ENCODE data around the gene PACC1. TPM values are rescaled to one million over a fixed set of nuclear protein-coding genes. Genes with fewer than 3 reads are reported as not detected.
A peak's percentile ranks its signal among the peaks of the same experiment; 100 is the strongest.

The PACC1 gene
- total RNA-seq, 2 experiments from 2014 or later: 1.8 to 2.1 TPM

DNA sequence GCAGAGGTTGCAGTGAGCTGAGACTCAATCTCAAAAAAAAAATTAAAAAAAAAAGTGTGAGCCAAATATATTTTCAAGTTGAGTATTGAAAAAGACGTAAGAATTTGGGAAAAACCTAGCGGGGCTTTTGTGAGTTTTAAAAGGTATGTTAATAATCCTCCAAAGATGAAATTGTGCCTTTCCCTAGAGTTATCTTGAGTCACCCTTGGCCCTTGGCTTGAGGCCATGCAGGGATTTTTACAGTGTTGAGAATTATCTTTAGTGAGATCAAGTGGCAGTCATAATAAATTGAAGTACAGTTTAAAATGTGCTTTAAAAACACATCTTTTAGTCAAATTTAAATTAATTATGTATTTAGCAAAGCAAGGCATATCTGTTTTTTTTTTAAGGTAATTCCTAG lies 96.8 kb downstream of the PACC1 start:
- intact Hi-C loops (cut with DNase I, micrococcal nuclease): no loop called here
- TF ChIP-seq, protein P1, sequence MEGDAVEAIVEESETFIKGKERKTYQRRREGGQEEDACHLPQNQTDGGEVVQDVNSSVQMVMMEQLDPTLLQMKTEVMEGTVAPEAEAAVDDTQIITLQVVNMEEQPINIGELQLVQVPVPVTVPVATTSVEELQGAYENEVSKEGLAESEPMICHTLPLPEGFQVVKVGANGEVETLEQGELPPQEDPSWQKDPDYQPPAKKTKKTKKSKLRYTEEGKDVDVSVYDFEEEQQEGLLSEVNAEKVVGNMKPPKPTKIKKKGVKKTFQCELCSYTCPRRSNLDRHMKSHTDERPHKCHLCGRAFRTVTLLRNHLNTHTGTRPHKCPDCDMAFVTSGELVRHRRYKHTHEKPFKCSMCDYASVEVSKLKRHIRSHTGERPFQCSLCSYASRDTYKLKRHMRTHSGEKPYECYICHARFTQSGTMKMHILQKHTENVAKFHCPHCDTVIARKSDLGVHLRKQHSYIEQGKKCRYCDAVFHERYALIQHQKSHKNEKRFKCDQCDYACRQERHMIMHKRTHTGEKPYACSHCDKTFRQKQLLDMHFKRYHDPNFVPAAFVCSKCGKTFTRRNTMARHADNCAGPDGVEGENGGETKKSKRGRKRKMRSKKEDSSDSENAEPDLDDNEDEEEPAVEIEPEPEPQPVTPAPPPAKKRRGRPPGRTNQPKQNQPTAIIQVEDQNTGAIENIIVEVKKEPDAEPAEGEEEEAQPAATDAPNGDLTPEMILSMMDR (IDR thresholded peaks at IDR 0.05): no peak
- H3K27me3 ChIP-seq (ENCODE audit: control insufficient read depth in 1 of 2, insufficient read depth in 2 of 2, low read length in 2 of 2): no peaks in the 10 kb centered on the region
- no peak overlapping the region for H3K27ac ChIP-seq (ENCODE audit: low read depth in 1 of 2, low read length in 2 of 2)
- ChIA-PET CTCF (no interaction called here), POLR2A (no interaction called here)
- H3K4me3 Mint-ChIP-seq: no peak overlapping the region
- no peak overlapping the region for H3K4me3 ChIP-seq (ENCODE audit: low read length)
- H3K27ac Mint-ChIP-seq: no peak overlapping the region
- H3K4me1 ChIP-seq (ENCODE audit: insufficient read depth, low read length): peaks cover 19% of the 10 kb centered on the region
- H3K36me3 ChIP-seq (ENCODE audit: insufficient read depth, low read length): no peaks in the 10 kb centered on the region
- H3K27me3 Mint-ChIP-seq: no peaks in the 10 kb centered on the region
- peaks cover 58% of the 10 kb centered on the region for H3K4me1 Mint-ChIP-seq (ENCODE audit: low read depth)
- H3K9me3 ChIP-seq (ENCODE audit: control insufficient read depth in 1 of 2, insufficient read depth in 1 of 2, low read length in 2 of 2): no peaks in the 10 kb centered on the region
- H3K36me3 Mint-ChIP-seq (ENCODE audit: low read depth): peaks cover 28% of the 10 kb centered on the region
- ATAC-seq (ENCODE audit: poor library complexity): no peak
- DNase-seq: no peak
- peaks cover under 1% of the 10 kb centered on the region for H3K9me3 Mint-ChIP-seq

DNA sequence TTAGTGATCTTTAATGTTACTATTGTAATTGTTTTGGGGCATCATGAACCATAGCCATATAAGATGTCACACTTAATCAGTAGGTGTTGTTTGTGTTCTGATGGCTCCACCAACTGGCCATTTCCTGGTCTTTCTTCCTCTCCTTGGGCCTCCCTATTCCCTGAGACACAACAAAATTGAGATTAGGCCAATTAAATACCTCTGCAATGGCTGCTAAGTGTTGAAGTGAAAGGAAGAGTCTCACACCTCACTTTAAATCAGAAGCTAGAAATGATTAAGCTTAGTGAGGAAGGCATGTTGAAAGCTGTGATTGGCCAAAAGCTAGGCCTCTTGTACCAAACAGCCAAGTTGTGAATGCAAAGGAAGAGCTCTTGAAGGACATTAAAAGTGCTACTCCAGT lies 98.8 kb downstream of the PACC1 start:
- Mint-ChIP-seq H3K4me1 (ENCODE audit: low read depth) (peaks cover 57% of the 10 kb centered on the region), H3K9me3 (peaks cover 2% of the 10 kb centered on the region), H3K36me3 (ENCODE audit: low read depth) (peaks cover 40% of the 10 kb centered on the region), H3K4me3 (no peak overlapping the region), H3K27me3 (no peaks in the 10 kb centered on the region), H3K27ac (peak overlapping the region; percentile 7)
- DNase-seq: peak in 4 of 14 experiments; percentile 15 to 47 (median 27)
- TF ChIP-seq, protein P1 (IDR thresholded peaks at IDR 0.05): peak; percentile 15
- ChIA-PET CTCF (no interaction called here), POLR2A (interaction anchor here (0.6 kb wide), 1 partner anchor 50 kb away, joined by 3 read pairs; no protein-coding TSS in a partner anchor)
- no peak for ATAC-seq (ENCODE audit: poor library complexity)
- intact Hi-C loops (cut with DNase I, micrococcal nuclease): no loop called here
- H3K9me3 ChIP-seq (ENCODE audit: control insufficient read depth in 1 of 2, insufficient read depth in 1 of 2, low read length in 2 of 2): no peaks in the 10 kb centered on the region
- no peaks in the 10 kb centered on the region for H3K27me3 ChIP-seq (ENCODE audit: control insufficient read depth in 1 of 2, insufficient read depth in 2 of 2, low read length in 2 of 2)
- H3K4me3 ChIP-seq (ENCODE audit: low read length): no peak overlapping the region
- no peaks in the 10 kb centered on the region for H3K36me3 ChIP-seq (ENCODE audit: insufficient read depth, low read length)
- no peak overlapping the region for H3K27ac ChIP-seq (ENCODE audit: low read depth in 1 of 2, low read length in 2 of 2)
- peaks cover 16% of the 10 kb centered on the region for H3K4me1 ChIP-seq (ENCODE audit: insufficient read depth, low read length)

DNA sequence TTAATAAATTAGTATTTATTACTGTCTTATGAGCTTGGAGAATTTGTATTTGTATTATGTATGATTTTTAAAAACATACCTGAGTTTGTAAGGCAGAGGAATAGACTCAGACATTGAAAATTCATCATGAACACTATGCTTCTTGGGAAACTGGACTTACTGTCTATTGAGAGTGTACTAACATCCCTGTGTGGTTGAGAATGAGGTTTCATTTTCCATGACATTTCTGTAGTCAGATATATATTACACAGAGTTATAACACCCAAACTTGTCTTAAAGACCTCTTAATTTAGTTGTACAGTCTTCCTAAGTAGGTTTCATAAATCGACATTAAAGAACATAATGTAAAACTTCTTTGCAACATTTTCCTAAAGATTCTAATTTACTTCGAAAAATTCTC lies 99.5 kb downstream of the PACC1 start:
- H3K27ac Mint-ChIP-seq: no peak overlapping the region
- Histone ChIP-seq H3K4me3 (ENCODE audit: low read length) (no peak overlapping the region), H3K27ac (ENCODE audit: low read depth in 1 of 2, low read length in 2 of 2) (no peak overlapping the region), H3K27me3 (ENCODE audit: control insufficient read depth in 1 of 2, insufficient read depth in 2 of 2, low read length in 2 of 2) (no peaks in the 10 kb centered on the region), H3K4me1 (ENCODE audit: insufficient read depth, low read length) (peaks cover 16% of the 10 kb centered on the region), H3K9me3 (ENCODE audit: control insufficient read depth in 1 of 2, insufficient read depth in 1 of 2, low read length in 2 of 2) (no peaks in the 10 kb centered on the region), H3K36me3 (ENCODE audit: insufficient read depth, low read length) (peaks cover under 1% of the 10 kb centered on the region)
- H3K36me3 Mint-ChIP-seq (ENCODE audit: low read depth): peaks cover 46% of the 10 kb centered on the region
- TF ChIP-seq, protein P1 (IDR thresholded peaks at IDR 0.05): no peak
- DNase-seq (no peak), ATAC-seq (ENCODE audit: poor library complexity) (no peak)
- ChIA-PET POLR2A (no interaction called here), CTCF (interaction anchor here (1.8 kb wide), 1 partner anchor 21 kb away, joined by 5 read pairs; no protein-coding TSS in a partner anchor)
- H3K4me1 Mint-ChIP-seq (ENCODE audit: low read depth): peaks cover 64% of the 10 kb centered on the region
- intact Hi-C loops (cut with DNase I, micrococcal nuclease): no loop called here
- H3K27me3 Mint-ChIP-seq: no peaks in the 10 kb centered on the region
- no peak overlapping the region for H3K4me3 Mint-ChIP-seq
- H3K9me3 Mint-ChIP-seq: peaks cover 2% of the 10 kb centered on the region

Other genes starting within 250 kb of the PACC1 start
- gene PPP2R5A, start 129.5 kb downstream of the PACC1 start, total RNA-seq: 10 to 100 TPM; 44.3 to 46.2 TPM
- gene NENF, start 18.0 kb upstream of the PACC1 start, total RNA-seq: 10 to 100 TPM; 21.2 to 22.4 TPM
- 10 to 100 TPM; 10.4 to 12.7 TPM for gene ATF3, start 193.9 kb upstream of the PACC1 start, total RNA-seq

All from CD4-positive, alpha-beta T cell (primary cell).